Cardiac fibroblast (primary cell): ENCODE data around the gene TGFB1I1.
"Not testable (repeated sequence)": the region's sequence is repeated elsewhere in the genome, so short reads cannot be mapped to it uniquely, and the experiment has no call there.

ENCODE experiments used
- DNase-seq, 2 donors: peaks; one replicate each; pipeline versions ENCODE4 v3.0.0 to v3.0.0-alpha.2; 2010; ENCODE audit warnings: low read depth in 2 of 2
- H3K4me3 ChIP-seq, 2 donors: replicated peaks in 1 of 2; 1 replicate in 1 of 2; 2 replicates in 1 of 2; pipeline ENCODE4 v1.5.1; 2011; ENCODE audit warnings: low read depth in 2 of 2, low read length in 2 of 2, mild to moderate bottlenecking in 2 of 2, moderate library complexity in 1 of 2
- TF ChIP-seq, protein P1 (sequence below): IDR thresholded peaks from one replicate; pipeline ENCODE4 v1.5.1; 2011; ENCODE audit warnings: low read depth, mild to moderate bottlenecking, low read length, inconsistent platforms

The TGFB1I1 gene

DNA sequence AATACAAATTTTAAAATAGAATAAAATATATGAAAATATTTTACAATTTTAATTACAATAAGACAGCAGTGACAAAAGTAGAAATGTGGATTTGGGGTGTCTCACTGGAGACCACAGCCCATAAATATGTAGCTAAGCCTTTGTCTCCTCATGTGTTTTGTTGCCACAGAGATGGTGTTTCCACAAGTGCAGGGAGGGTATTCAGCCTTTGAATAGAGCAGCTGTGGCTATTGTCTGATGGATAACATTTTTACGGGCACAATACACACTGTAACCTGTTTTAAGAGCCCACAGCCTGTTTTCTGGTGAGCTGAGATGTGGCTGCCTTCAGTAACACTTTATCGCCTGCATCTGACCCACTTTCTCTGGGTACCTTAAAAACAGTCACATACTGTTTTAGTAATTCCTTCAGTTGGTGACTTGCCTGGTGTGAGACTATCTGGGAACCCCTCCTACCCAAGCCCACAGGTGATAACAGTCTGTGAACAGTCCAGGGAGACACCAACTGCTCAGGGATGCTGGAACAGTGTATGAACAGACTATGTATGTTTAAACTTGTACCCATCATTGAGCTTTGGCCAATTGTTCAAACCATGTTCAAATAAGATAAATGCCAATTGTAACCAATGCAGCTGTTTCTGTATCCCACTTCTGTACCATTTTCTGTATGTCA, 47.9 kb downstream of the TGFB1I1 start:
- TF ChIP-seq, protein P1, sequence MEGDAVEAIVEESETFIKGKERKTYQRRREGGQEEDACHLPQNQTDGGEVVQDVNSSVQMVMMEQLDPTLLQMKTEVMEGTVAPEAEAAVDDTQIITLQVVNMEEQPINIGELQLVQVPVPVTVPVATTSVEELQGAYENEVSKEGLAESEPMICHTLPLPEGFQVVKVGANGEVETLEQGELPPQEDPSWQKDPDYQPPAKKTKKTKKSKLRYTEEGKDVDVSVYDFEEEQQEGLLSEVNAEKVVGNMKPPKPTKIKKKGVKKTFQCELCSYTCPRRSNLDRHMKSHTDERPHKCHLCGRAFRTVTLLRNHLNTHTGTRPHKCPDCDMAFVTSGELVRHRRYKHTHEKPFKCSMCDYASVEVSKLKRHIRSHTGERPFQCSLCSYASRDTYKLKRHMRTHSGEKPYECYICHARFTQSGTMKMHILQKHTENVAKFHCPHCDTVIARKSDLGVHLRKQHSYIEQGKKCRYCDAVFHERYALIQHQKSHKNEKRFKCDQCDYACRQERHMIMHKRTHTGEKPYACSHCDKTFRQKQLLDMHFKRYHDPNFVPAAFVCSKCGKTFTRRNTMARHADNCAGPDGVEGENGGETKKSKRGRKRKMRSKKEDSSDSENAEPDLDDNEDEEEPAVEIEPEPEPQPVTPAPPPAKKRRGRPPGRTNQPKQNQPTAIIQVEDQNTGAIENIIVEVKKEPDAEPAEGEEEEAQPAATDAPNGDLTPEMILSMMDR, result no peak
- DNase-seq, result no peak
- H3K4me3 ChIP-seq, result no peak overlapping the region

DNA sequence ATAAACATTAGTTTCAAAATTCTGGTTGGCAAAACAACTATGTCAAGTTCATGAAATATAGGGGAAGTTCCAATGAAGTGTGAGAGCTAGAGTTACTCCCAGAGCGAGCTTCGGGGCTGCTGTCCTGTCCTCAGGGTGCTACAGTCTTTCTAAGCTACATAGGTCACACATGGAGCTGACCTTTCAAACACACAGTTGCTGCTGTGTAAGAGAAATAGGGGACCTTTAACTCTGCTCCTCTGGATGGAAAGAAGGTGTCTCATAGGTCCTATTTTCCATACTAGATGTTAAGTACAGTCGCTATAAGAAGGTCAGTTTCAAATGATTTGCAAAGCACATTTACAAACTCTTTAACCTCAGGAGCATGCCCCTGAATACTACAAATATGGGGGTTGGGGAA, 49.4 kb downstream of the TGFB1I1 start:
- TF ChIP-seq, protein P1, result no peak
- H3K4me3 ChIP-seq, result no peak overlapping the region
- DNase-seq, result no peak

DNA sequence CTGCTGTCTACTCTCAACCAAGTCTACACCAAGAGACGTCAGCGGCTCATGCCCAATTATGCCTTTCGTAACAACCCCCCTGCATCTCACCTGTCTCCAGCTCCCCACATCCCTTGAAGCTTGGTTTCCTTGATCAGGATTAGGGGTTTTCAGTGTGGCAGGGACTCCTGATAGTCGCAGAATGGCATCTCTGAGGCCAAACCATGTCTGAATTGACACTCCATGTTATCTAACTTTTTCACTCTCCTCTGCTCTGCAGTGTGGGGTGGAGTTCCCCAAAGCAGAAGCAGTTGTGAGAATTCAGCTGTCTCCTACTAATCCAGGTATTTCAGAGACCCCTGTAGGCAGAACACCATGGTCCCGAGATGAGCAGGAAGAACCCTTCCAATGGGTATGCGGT, 50.1 kb downstream of the TGFB1I1 start:
- TF ChIP-seq, protein P1, result no peak
- H3K4me3 ChIP-seq, result no peak overlapping the region
- no peak for DNase-seq

DNA sequence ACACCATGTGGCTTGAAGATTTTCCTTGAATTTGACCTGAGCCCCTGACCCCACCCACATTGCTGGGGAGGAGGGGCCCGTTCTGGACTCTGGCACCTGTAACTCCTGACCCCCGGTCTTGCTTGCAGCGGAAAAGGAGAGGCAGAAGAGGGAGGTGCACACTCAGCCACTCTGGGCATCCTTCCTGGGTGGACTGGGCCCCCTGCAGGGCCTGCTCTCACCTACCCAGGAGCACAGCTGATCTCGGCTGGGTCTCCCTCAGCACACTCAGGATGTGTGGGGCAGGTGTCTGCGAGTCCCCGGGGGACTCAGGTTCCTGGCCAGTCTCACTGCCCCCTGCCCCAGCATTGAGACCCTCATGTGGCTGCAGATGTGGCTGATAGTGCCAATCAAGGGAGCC, 51.8 kb downstream of the TGFB1I1 start:
- not testable (repeated sequence) for H3K4me3 ChIP-seq, DNase-seq

DNA sequence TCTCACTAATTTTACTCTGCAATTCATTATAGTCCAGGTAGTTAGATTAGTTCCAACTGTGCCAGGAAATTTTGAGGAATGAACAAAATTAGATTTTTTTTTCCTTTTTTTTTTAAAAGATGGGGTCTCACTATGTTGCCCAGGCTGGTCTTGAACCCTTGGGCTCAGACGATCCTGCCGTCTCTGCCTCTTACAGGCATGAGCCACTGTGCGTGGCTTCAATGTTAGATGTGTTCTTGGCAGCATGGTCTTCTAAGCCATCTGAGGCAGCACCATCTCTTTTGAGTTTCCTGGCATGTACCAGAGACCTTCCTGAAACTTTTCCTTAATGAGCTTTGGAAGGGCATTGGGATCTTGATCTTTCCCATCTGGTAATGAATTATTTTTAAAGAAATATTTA, 53.2 kb downstream of the TGFB1I1 start:
- H3K4me3 ChIP-seq, result no peak overlapping the region
- no peak for DNase-seq
- TF ChIP-seq, protein P1, result no peak
